ENCODE measurements around the gene FUT4. TPM values are rescaled to one million over a fixed set of nuclear protein-coding genes. Genes with fewer than 3 reads are reported as not detected.

The FUT4 gene
- total and polyA plus RNA-seq, 2 donors (not counting 1 experiment from before 2014, with no cell fraction given): 0.89 to 3.7 TPM

GRCh38 chr11:94524341-94524740, 19.4 kb upstream of the FUT4 start:
- Mint-ChIP-seq H3K27me3 (peaks cover 26% of the 10 kb centered on the region), H3K4me1 (no peaks in the 10 kb centered on the region), H3K9me3 (ENCODE audit: insufficient read depth) (no peaks in the 10 kb centered on the region), H3K4me3 (no peak overlapping the region), H3K27ac (no peak overlapping the region)
- DNase-seq (no peak), ATAC-seq (ENCODE audit: low read depth) (no peak)
- H3K9ac ChIP-seq (ENCODE audit: low read length): no peak overlapping the region
- H3K27ac ChIP-seq (ENCODE audit: low read length in 2 of 2): no peak overlapping the region
- H3K27me3 ChIP-seq (replicated peaks in 1 of 4; ENCODE audit: control extremely low read depth in 1 of 4, control insufficient read depth in 3 of 4, insufficient read depth in 4 of 4, low read length in 3 of 4): peaks cover 0 to 8% (median 0%) of the 10 kb centered on the region in 4 experiments
- no CpG with 5 or more reads among the region's 1 CpG for WGBS (ENCODE audit: insufficient coverage)
- ChIA-PET CTCF (interaction anchor here (0.7 to 1.5 kb wide), 2 partner anchors 10 to 22 kb away, joined by 3 to 4 read pairs; no protein-coding TSS in a partner anchor), POLR2A (no interaction called here)
- H4K20me1 ChIP-seq (ENCODE audit: control insufficient read depth, insufficient read depth, low read length, poor library complexity, severe bottlenecking): no peaks in the 10 kb centered on the region
- H3K4me2 ChIP-seq (replicated peaks; ENCODE audit: low read depth, low read length, poor library complexity, severe bottlenecking): no peak overlapping the region
- intact Hi-C loops (cut with micrococcal nuclease): loop anchor here (10.0 kb wide), 1 partner anchor 610 kb away; no protein-coding TSS in a partner anchor
- no peak for TF ChIP-seq CTCF (IDR thresholded peaks at IDR 0.05)
- TF ChIP-seq EZH2 (IDR thresholded peaks at IDR 0.05; ENCODE audit: borderline replicate concordance, insufficient read depth, low read depth, low read length, poor library complexity, severe bottlenecking): no peak
- H3K79me2 ChIP-seq (ENCODE audit: control insufficient read depth, insufficient read depth, low read length): no peaks in the 10 kb centered on the region
- no peaks in the 10 kb centered on the region for H3K9me3 ChIP-seq (ENCODE audit: control extremely low read depth in 1 of 3, control insufficient read depth in 2 of 3, insufficient read depth in 1 of 3, low read length in 2 of 3)
- H2AFZ ChIP-seq (ENCODE audit: insufficient read depth, low read depth, low read length, poor library complexity, severe bottlenecking): no peak overlapping the region
- H3K4me3 ChIP-seq (ENCODE audit: control extremely low read depth in 1 of 5, extremely low read depth in 1 of 5, insufficient read depth in 1 of 5, low read depth in 2 of 5, low read length in 4 of 5): no peak overlapping the region
- no peaks in the 10 kb centered on the region for H3K4me1 ChIP-seq (ENCODE audit: control insufficient read depth in 2 of 2, insufficient read depth in 2 of 2, low read length in 2 of 2)
- H3K36me3 ChIP-seq (replicated peaks in 1 of 2; ENCODE audit: control extremely low read depth in 1 of 2, control insufficient read depth in 1 of 2, extremely low read depth in 1 of 2, insufficient read depth in 2 of 2, low read length in 1 of 2): no peaks in the 10 kb centered on the region

- no peak overlapping the region for H3K4me2 ChIP-seq (replicated peaks; ENCODE audit: low read depth, low read length, poor library complexity, severe bottlenecking)
- ATAC-seq (ENCODE audit: low read depth) (no peak), DNase-seq (no peak)
- peaks cover 0 to 8% (median 0%) of the 10 kb centered on the region in 4 experiments for H3K27me3 ChIP-seq (replicated peaks in 1 of 4; ENCODE audit: control extremely low read depth in 1 of 4, control insufficient read depth in 3 of 4, insufficient read depth in 4 of 4, low read length in 3 of 4)
- H3K4me3 ChIP-seq (ENCODE audit: control extremely low read depth in 1 of 5, extremely low read depth in 1 of 5, insufficient read depth in 1 of 5, low read depth in 2 of 5, low read length in 4 of 5): no peak overlapping the region
- no peaks in the 10 kb centered on the region for H3K9me3 Mint-ChIP-seq (ENCODE audit: insufficient read depth)
- no peaks in the 10 kb centered on the region for H3K36me3 ChIP-seq (replicated peaks in 1 of 2; ENCODE audit: control extremely low read depth in 1 of 2, control insufficient read depth in 1 of 2, extremely low read depth in 1 of 2, insufficient read depth in 2 of 2, low read length in 1 of 2)
- ChIA-PET CTCF (interaction anchor here (1.3 to 1.5 kb wide), 2 partner anchors 9 to 11 kb away, joined by 3 to 5 read pairs; no protein-coding TSS in a partner anchor), POLR2A (no interaction called here)
- H3K27me3 Mint-ChIP-seq: peaks cover 30% of the 10 kb centered on the region
- H3K4me1 ChIP-seq (ENCODE audit: control insufficient read depth in 2 of 2, insufficient read depth in 2 of 2, low read length in 2 of 2): no peaks in the 10 kb centered on the region
- TF ChIP-seq CTCF (IDR thresholded peaks at IDR 0.05) (no peak), EZH2 (IDR thresholded peaks at IDR 0.05; ENCODE audit: borderline replicate concordance, insufficient read depth, low read depth, low read length, poor library complexity, severe bottlenecking) (no peak)
- no peak overlapping the region for H3K27ac ChIP-seq (ENCODE audit: low read length in 2 of 2)
- no peak overlapping the region for H3K27ac Mint-ChIP-seq
- no peaks in the 10 kb centered on the region for H4K20me1 ChIP-seq (ENCODE audit: control insufficient read depth, insufficient read depth, low read length, poor library complexity, severe bottlenecking)
- no peak overlapping the region for H3K9ac ChIP-seq (ENCODE audit: low read length)
- no peak overlapping the region for H3K4me3 Mint-ChIP-seq
- no peaks in the 10 kb centered on the region for H3K9me3 ChIP-seq (ENCODE audit: control extremely low read depth in 1 of 3, control insufficient read depth in 2 of 3, insufficient read depth in 1 of 3, low read length in 2 of 3)
- H3K4me1 Mint-ChIP-seq: no peaks in the 10 kb centered on the region
- H3K79me2 ChIP-seq (ENCODE audit: control insufficient read depth, insufficient read depth, low read length): no peaks in the 10 kb centered on the region
- no CpG with 5 or more reads among the region's 5 CpGs for WGBS (ENCODE audit: insufficient coverage)
- H2AFZ ChIP-seq (ENCODE audit: insufficient read depth, low read depth, low read length, poor library complexity, severe bottlenecking): no peak overlapping the region
- intact Hi-C loops (cut with micrococcal nuclease): loop anchor here (10.0 kb wide), 1 partner anchor 609 kb away; no protein-coding TSS in a partner anchor
Observed at GRCh38 chr11:94525546-94526324, 18.0 kb upstream of the FUT4 start.
